COLO668 (cell line): ENCODE results near the gene BICRAL.
"Not testable (repeated sequence)": the region's sequence is repeated elsewhere in the genome, so short reads cannot be mapped to it uniquely, and the experiment has no call there.

Source experiments
- DNase-seq: peaks from one replicate; lab custom pipeline; 2025; ENCODE audit not compliant: unreplicated experiment; lab: John Stamatoyannopoulos, UW

Gene BICRAL

DNA sequence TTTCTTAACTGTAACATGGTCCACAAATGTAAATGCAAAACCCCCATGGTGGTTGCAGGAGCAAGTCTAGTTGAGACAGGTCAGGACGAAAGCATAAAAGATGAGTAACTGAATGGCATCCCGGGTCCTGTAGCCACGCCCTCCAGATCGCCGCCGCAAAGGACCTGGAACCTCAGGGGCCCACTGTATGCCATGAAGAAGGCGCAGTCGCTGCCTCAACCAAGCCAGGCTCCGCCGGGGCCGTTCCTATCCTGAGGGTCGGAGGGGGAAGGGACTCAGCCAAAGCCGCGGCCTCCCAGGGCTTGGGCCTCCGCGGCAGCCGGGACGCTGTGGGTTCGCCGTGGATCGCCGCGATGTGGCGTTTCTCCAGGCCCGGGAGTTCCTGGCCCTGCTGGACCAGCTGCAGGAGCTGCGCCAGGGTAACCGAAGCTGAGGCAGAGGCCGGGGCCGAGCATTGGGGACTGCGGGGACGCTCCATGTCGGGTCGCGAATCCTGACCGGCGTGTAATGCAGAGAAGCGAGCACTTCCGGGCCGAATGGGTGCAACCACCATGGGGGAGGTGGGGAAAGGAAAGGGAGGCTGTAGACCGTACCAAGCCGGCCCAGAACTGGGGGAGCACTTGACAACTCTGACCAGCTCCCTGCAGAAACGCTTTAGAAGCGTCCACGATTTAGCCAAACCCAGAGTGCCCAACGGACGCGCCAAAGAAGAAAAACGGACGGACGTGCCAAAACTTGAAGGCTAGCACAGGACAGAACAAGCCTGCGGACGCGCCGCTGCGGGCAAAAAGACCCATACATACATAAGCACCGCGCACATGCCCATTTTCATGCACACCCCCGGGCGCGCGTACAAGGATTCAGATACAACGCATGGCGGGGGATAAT, 108.7 kb downstream of the BICRAL start:
- peak; percentile 85 for DNase-seq

DNA sequence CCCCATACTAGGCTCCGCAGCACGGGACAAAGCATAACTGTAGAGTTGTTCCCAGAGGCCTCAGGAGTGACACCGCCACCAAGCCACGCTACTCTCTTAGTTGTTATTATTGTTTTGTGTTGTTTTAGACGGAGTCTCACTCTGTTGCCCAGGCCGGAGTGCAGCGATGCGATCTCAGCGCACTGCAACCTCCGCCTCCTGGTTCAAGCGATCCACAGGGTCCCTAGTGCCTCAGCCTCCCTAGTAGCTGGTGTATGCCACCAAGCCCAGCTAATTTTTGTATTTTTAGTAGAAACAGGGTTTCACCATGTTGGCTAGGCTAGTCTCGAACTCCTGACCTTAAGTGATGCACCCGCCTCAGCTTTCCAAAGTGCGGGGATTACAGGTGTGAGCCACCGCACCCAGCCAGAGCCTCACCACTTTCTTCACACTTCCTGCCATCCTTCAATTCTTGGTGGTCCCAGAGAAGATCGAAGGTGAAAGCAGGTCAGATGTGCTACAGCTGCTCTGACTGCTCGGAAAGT, 109.4 kb downstream of the BICRAL start:
- DNase-seq = no peak

DNA sequence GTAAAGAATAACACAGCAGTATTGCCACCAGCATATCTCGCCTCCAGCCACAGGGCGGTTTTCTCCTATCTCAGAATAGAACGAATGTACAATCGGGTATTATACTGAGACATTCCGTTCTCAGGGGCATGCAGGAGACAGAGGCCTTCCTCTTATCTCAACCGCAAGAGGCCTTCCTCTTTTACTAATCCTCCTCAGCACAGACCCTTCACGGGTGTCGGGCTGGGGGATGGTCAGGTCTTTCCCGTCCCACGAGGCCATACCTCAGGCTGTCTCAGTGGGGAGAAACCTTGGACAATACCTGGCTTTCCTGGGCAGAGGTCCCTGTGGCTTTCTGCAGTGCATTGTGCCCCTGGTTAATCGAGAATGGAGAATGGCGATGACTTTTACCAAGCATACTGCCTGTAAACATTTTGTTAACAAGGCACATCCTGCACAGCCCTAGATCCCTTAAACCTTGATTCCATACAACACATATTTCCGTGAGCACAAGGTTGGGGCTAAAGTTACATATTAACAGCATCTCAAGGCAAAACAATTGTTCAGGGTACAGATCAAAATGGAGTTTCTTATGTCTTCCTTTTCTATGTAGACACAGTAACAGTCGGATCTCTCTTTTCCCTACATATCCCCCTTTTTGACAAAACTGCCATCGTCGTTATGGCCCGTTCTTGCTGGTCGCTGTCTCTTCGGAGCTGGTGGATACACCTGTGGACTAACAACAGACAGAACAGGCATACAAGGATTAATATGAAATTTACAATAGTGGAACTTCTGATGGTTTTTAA, 112.4 kb downstream of the BICRAL start:
- DNase-seq = not testable (repeated sequence)

DNA sequence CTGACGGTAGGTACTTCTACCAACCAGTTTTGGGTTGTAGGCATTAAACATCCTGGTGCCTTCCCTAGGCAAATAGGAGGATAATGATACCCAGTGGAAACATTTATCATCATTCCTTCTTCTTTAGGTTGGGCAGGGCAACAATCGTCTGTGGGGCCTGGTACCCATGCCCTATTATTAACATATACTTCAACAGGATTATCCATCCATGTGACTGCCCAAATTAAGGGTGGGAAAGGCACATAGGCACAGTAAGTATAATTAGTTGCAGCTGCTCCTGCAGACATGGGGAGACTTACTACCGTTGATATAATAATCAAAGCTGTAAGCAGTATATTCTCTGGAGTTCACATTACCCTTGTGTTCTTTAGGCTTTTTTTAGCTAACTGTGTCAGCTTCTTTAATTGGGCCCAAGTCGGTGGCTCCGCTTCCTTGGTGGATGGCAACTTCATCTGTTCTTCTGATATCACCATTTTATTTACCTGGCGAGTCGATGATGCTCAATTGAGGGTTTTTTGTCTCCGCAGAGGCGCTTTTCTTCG, 114.4 kb downstream of the BICRAL start:
- DNase-seq = no peak

DNA sequence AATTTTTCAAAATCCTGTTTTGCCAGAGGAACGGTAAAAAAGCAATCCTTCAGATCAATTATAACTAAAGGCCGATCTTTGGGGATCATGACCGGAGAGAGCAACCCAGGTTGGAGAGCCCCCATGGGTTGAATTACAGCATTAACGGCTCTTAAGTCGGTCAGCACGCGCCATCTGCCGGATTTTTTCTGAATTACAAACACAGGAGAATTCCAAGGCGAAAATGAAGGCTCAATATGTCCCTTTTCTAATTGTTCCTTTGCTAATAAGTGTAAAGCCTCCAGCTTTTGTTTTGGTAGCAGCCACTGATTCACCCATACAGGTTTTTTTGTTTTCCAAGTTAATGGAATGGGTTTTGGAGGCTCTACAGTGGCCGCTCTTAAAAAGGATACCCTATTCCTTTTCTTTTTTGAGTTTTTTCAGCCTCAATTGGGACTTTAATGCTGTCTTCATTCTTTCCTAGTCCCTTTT, 117.1 kb downstream of the BICRAL start:
- peak; percentile 66 for DNase-seq

DNA sequence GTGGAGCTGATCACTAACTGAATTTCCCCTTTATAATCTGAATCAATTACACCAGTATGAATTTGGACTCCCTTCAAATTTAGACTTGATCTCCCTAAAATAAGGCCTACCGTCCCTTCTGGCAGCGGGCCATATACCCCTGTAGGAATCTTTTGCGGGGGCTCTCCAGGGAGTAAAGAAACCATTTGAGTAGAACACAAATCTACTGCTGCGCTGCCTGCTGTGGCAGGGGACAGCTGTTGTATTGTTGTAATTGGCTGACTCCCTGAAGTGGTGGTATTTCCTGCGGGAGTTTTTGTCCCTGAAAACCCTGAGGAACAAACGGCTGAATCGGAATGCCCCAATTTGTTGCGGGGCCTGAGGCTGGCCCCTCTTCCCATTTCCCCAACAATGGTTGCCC, 118.0 kb downstream of the BICRAL start:
- DNase-seq = no peak

DNA sequence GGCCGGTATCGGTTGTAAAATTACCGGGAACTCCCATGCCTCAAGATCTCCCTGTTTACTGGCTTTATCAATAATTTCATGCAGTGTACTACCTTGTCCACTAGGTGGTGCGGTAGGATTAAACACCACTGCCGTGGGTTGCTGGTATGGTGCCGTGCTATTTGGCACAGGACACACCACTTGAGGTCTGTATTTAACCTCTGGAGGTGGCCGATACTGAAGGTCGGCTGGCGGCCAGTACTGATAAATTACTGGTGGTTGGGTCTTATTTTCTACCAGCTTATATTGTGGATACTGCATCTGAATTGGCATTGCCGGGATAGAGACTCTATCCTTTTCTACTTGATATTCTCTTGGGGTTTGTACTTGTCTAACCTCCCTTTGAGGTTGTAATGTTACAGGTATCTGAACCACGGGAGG, 119.7 kb downstream of the BICRAL start:
- DNase-seq = peak; percentile 61

DNA sequence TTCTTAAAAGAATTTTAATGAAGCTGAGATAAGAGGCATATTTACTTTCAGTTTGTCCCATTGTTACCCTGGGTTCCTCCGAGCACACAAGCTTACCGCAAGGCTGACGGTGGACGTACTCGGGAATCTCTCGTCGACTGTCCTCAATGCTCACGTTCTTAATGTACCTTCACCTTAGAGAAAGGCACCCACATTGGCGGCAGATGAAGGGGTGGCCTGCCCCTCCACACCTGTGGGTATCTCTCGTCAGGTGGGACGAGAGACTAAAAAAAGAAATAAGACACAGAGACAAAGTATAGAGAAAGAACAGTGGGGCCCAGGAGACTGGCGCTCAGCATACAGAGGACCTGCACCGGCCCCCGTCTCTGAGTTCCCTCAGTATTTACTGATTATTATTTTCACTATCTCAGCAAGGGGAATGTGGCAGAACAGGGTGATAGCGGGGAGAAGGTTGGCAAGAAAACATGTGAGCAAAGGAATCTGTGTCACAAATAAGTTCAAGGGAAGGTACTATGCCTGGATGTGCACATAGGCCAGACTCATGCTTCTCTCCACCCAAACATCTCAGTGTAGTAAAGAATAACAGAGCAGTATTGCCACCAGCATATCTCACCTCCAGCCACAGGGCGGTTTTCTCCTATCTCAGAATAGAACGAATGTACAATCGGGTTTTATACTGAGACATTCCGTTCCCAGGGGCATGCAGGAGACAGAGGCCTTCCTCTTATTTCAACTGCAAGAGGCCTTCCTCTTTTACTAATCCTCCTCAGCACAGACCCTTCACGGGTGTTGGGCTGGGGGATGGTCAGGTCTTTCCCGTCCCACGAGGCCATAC, 120.8 kb downstream of the BICRAL start:
- DNase-seq = not testable (repeated sequence)

DNA sequence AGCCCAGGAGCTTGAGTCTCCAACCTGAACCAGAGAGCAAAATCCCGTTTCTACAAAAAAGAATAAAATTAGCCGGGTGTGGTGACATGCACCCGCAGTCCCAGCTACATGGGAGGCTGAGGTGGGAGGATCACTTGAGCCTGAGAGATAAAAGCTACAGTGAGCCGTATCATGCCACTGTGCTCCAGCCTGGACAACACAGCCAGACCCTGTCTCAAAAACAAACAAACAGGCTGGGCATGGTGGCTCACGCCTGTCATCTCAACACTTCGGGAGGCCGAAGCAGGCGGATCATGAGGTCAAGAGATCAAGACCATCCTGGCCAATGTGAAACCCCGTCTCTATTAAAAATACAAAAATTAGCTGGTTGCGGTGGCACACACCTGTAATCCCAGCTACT, 122.6 kb downstream of the BICRAL start:
- DNase-seq = no peak

DNA sequence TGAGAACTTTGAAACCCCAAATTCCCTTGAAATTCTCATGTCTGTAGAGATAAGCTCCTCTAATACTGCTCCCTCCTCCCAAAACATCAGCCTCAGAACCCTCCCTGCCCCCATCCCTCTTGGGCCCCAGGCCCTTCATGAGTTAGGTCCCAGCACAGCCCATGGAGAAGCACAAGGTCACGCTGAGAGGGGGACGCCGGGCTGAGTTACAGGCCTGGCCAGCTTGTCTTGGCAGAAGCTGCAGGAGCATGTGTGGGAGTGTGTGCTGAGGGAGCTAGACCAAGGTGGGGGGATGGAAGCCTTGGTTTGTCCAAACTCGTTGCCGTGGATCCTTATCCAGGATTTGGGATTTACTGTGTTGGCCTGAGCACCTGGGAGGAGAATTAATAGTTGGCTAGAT, 125.5 kb downstream of the BICRAL start:
- DNase-seq = no peak

DNA sequence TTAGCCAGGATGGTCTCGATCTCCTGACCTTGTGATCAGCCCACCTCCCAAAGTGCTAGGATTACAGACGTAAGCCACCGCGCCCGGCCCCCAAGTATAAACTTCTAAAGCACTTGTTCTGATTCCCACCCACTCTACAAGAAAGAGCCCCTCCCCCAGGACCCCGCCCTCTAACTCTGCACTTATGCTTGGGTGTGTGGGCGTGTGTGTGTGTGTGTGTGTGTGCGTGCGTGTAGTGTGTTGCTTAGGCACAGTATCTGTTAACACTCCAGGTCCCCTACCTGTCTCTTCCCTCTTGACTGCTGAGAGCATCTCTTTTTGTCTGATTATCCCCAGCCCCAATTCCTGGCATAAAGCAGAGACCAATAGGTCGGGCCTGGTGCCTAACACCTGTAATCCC, 128.0 kb downstream of the BICRAL start:
- DNase-seq = no peak

DNA sequence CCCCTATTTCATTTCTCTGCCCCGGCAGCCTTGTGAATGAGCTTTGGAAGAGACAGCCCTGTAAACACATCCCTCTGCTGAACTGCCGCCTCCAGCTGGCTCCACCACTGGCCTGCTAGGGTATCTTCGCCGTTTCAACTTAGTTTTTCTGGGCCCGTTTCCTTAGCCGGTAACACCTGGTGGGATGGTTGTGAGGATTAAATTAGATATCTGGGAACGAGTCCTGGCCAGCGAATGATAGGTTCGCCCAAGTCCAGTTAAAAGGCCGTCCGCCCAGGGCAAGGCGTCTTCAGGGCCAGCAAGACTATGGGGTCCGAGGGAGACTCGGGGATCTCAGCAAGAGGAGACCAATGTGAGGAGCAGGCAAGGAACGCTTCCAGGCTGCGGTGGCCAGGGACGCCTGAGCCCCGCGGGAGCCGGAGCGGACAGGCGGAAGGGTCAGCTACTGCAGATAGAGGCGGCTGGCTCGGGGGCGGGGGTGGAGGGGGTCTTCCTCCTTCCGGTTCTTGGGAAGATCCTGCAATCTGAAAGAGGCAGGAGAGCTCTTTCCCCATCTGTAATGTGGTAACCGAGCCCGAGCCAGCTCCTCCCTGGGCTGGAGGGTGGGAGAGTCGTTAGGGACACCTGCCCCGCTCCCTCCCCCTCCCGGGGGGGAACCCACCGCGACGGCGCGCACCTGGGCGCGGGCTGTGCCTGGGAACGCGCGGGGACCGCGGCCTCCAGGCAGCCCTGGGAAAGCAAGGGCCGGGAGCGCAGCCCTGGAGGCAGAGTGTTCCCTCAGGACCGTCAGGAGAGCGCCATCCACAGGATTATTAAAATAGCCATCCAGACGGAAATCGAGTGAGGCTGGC, 129.5 kb downstream of the BICRAL start:
- DNase-seq = peak; percentile 67

DNA sequence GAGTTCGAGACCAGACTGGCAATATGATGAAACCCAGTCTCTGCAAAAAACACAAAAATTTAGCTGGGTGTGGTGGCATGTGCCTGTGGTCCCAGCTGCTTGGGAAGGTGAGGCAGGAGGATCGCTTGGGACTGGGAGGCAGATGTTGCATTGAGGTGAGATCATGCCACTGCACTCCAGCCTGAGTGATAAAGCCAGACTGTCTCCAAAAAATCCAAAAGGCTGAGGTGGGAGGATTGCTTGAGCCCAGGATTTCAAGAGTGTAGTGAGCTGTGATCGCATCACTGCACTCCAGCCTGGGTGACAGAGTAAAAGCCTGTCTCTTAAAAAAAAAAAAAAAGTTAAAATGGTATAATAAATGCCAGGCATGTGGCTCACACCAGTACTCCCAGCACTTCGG, 132.7 kb downstream of the BICRAL start:
- DNase-seq = no peak

DNA sequence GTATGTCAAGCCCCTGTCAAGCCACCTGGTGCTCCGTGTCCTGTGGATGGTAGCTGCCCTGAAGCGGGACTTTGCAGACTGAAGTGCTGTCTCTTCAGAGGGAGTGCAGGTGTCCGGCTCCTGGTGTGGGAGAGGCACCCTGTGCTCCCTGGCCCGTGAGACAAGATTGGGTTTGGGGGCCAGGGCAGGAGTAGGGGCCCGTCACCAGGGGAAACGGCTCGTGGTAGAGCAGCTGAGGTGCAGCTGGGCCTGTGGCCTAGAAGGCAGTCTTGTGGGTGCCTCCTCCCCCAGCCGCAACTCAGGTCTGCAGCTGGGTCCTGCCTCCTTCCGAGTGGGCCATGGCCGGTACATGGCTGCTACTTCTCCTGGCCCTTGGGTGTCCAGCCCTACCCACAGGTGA, 133.9 kb downstream of the BICRAL start, which contains the start of gene PTCRA:
PTCRA (plus strand) TSS at position 322 of the 400 bp plus-strand sequence; CDS start at position 339, 17 bp downstream.
- no peak for DNase-seq

DNA sequence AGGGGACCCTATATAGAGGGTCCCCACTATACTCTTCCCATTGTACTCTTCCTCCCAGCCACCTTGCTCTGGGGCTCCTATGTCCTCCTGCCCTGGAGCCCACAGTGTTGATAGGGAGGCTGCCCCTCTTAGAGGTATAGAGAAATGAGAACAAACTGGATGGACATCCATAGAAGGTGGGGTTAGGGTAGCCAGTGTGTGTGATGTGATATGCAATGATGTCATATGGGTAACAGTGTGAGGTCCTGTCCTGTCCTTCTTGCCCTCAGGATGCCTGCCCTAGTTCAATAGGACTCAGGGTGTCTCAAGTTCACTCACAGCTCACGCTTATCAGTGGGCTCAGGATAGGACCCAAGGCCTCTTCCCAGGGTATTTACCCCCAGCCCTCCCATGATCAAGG, 134.4 kb downstream of the BICRAL start:
- DNase-seq = no peak
